ENCODE results near the gene MTF2.

GRCh38 chr1:93136445-93136844, 57.4 kb downstream of the MTF2 start:
- TF ChIP-seq, protein P1, sequence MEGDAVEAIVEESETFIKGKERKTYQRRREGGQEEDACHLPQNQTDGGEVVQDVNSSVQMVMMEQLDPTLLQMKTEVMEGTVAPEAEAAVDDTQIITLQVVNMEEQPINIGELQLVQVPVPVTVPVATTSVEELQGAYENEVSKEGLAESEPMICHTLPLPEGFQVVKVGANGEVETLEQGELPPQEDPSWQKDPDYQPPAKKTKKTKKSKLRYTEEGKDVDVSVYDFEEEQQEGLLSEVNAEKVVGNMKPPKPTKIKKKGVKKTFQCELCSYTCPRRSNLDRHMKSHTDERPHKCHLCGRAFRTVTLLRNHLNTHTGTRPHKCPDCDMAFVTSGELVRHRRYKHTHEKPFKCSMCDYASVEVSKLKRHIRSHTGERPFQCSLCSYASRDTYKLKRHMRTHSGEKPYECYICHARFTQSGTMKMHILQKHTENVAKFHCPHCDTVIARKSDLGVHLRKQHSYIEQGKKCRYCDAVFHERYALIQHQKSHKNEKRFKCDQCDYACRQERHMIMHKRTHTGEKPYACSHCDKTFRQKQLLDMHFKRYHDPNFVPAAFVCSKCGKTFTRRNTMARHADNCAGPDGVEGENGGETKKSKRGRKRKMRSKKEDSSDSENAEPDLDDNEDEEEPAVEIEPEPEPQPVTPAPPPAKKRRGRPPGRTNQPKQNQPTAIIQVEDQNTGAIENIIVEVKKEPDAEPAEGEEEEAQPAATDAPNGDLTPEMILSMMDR (IDR thresholded peaks at IDR 0.05): no peak
- TF ChIP-seq EP300 (IDR thresholded peaks at IDR 0.05) (no peak), POLR2A (IDR thresholded peaks at IDR 0.05) (no peak)

Measured in gastroesophageal sphincter (tissue), 3 donors.